Measurements from ENCODE around the gene ADTRP.

ADTRP gene, protein sequence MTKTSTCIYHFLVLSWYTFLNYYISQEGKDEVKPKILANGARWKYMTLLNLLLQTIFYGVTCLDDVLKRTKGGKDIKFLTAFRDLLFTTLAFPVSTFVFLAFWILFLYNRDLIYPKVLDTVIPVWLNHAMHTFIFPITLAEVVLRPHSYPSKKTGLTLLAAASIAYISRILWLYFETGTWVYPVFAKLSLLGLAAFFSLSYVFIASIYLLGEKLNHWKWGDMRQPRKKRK

DNA sequence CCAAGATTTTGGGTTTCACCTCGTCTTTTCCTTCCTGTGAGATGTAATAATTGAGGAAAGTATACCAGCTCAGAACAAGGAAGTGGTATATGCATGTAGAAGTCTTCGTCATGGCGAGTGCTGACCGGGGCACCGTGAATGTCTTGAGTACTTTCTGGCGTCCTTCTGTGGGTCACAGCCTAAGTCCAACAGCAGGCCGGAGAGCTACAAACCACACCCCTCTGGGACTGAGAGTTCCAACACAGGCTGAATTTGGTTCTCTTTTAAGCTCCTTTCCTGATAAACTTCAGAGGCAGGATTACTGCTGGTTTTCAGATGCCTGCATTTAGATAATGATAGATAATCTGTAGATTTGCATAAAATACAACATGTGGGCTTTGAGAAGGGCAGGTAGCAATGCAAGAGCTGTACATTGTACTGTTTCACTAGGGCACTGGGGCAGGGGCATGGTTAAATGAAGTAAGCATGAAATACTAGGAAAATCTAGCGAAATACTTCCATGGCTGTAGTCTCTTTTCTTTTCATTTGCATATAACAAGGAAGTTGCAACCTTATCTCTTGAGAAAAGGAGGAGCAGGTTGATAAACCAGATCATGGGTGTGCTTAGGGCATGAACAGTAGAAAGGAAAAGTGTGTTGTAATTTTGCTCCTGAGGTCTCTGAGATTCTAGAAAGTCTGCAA lies at the start of gene ADTRP:
ADTRP (minus strand) TSS at position 156 of the 681 bp plus-strand sequence; CDS start at position 112, 44 bp downstream.
- no peak for DNase-seq

- DNase-seq = no peak
Observed at GRCh38 chr6:11826779-11827178, 48.2 kb upstream of the ADTRP start.

- DNase-seq = no peak
Observed at GRCh38 chr6:11824986-11825385, 46.4 kb upstream of the ADTRP start.

- no peak for DNase-seq
Observed at GRCh38 chr6:11822346-11822745, 43.7 kb upstream of the ADTRP start.

DNA sequence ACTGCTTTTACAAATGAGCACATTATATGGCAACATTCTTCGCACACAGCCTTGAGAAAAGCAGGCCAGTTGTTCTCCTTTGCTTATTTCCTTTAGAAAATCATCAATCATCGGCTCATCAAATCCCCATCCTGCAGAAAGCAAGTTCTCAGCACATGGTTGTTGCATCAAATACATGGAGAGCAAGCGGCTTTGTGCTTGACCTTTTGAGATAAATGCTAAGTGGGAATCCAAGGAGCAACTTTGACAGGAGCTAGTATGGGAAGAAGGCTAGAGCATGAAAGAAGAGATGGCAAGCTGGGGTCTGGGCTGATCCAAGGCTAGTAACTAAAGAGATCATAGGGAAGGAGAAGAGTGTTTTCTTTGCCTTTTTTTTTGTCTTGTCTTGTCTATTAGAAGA lies 43.2 kb upstream of the ADTRP start:
- DNase-seq = no peak

- no peak for DNase-seq
Observed at GRCh38 chr6:11820821-11821220, 42.2 kb upstream of the ADTRP start.

DNA sequence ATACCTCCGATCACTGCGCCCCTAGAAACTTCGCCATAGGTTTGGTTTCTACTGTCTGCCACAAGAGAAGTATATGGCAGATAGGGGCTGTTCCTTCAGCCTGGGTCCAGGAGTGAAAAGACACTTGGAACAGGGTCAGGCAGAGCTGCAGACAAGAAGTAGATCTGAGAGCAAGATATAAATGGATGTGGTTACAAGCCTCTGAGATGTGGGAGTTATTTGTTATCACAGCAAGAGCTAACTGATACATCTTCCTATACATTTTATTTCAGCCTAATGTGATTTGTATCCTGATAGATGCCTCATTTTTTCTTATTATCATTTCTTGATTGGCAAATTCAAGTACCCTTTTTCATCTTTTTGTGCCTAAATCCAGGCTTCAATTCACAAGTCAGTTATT lies 40.9 kb upstream of the ADTRP start:
- no peak for DNase-seq

GRCh38 chr6:11815231-11815630 lies 36.6 kb upstream of the ADTRP start:
- no peak for DNase-seq

DNA sequence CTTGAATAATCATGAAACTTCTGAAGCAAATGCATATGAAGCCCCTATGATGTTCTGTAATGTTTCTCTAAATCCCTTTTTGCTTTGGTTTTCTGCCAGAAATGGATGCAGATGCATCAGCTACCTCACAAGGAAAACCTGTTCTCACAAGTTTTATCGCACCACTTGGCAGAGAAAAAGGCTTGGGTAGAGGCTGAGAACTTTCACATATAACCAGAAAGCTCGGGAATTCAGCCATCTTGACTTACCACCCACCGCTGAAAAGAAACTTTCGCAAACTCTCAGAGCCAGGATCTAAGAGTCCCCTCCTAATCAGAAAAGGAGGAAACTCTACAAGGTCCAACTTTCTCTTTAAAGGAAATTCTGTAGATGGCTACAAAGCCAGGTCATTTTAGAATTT lies 36.2 kb upstream of the ADTRP start:
- no peak for DNase-seq

- no peak for DNase-seq
Observed at GRCh38 chr6:11814106-11814505, 35.5 kb upstream of the ADTRP start.

DNA sequence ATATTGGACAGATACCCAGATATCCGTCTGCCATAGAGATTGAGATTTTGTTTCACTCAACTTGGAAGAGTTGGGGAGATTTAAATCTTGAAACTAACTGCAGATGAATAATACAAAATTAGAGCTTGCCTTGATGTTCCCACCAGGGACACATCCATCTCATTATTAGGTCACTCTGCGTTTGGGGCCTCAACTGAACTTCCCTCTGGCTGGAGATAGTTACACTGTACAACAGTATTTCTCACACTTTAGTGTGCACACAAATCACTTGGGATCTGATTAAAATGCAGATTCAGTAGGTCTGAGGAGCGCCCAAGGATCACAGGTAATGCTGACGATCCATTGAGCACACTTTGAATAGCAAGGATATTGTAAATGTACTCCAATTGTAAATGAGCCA lies 35.0 kb upstream of the ADTRP start:
- no peak for DNase-seq

DNA sequence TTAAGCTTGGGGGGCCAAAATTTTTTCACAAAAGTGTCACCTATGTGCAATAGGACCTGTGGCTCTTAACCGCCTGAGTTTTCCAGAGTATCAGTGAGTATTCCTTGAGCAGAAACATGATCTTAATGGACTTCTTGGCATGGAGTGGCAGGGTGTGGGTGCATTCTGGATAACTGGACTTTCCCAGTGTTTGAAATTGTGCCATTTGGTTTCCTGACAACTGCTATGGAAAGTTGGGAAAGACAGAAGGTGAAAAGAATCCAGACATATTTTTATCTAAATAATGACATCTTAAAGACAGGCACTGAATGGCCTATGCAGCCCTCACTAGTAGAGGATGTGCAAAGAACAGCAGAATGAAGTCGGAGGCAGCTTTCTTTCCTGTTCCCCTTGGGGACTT lies 34.3 kb upstream of the ADTRP start:
- DNase-seq = no peak

GRCh38 chr6:11812439-11812838 lies 33.8 kb upstream of the ADTRP start:
- no peak for DNase-seq

GRCh38 chr6:11811644-11812264 lies 33.2 kb upstream of the ADTRP start:
- no peak for DNase-seq

- no peak for DNase-seq
Observed at GRCh38 chr6:11810854-11811643, 32.4 kb upstream of the ADTRP start.

GRCh38 chr6:11810039-11810541 lies 31.5 kb upstream of the ADTRP start:
- no peak for DNase-seq

DNA sequence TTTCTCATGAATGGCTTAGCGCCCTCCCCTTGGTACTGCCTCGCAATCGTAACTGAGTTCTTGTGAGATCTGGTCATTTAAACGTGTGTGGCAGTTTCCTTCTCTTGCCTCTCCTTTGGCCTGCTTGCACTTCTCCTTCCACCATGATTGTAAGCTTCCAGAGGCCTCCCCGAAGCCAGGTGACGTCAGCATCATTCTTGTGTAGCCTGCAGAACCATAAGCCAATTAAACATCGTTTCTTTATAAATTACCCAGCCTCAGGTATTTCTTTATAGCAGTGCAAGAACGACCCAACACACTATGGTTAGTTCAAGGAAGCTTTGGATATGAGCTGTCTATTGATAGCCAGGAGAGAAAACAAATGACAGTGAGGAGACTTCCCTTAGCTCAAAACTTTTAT lies 29.5 kb upstream of the ADTRP start:
- no peak for DNase-seq

DNA sequence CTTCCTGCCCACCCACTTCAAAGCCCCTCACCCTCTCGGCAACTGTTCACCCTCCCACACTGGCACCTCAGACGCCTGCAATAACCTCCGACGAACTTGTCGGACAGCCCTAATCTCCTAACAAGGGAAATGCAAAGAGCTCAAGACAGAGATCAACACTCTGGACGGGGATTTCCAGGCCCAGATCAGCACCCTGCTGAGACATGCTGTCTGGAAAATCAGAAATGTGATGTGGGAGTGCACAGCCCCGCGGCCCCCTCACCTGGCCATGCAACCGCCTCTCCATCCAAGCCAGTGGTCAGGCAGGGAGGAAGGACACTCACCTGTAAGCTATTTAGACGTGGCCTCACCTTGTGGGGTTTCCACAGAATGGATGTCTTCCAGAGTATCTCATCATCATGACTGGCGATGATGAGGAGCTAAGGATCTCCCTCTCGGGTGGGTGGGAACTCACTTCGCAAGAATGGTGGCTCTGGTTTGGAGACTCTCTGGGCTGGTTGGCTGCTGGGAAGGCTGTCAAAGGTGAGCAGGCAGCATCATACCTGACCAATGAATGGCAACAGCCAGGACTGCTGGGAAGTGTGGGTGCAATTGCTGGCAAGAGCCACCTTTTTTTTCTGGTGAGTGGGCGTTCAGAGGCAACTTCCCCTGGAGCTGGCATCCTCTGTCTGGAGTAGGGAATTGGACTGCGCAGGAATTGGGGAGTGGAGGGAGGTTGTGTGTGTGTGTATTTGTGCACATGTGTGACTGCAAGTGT lies 28.1 kb upstream of the ADTRP start:
- no peak for DNase-seq

DNA sequence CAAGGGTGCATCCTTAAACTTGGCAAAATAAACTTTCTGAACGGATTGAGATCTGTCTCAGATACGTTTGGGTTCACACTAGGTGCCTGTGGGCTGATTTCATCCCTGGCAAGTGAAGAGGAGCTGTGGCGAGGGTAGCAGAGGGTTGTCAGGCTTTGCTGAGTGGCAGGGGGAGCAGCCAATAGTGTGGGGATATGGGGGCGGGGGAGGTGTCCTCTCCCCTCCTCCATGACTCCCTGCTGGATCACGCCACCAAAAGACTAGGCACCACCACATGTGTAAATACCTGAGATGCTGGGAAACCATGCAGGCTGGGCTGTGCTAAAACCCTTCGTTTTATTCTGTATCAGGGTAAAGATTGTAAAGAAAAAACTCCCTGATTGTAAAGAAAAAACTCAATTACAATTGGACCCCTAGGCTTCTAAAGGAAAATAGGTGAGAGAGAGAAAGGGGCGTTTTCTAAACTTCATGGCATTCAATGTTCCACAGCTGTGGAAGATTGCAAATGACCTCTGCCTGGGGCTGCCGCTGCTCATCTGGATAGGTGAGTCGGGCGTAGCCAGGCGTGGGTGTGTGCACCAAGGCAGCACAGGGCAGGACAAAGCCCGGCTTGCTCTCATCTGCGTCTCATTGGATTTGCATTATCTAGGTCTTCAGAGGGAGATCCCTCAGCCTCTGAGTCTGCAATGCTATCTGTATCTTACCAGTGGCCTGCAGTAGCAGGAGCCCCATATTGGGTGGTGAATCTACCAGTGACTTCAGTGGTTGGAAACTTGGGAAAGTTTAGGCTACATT lies 26.9 kb upstream of the ADTRP start:
- no peak for DNase-seq

- DNase-seq = no peak
Observed at GRCh38 chr6:11804701-11805100, 26.1 kb upstream of the ADTRP start.

DNA sequence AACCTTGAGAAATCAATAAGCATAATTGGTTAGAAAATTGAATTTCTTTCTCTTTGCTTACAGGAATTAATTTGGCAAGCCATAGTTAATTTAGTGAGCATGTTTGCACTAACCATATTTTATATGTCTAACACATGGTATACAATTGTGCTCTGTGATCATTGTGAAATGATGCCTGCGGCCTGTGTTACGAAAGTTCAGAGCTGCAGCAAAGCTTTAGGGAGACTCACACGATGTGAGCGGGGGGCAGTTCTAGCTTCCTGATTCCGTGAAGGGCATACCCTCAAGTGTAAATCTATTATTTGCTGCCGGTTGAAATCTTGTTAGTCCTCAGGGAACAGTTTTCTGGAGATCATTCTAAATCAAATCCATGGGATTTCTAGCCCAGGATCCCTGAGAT lies 25.5 kb upstream of the ADTRP start:
- no peak for DNase-seq

DNA sequence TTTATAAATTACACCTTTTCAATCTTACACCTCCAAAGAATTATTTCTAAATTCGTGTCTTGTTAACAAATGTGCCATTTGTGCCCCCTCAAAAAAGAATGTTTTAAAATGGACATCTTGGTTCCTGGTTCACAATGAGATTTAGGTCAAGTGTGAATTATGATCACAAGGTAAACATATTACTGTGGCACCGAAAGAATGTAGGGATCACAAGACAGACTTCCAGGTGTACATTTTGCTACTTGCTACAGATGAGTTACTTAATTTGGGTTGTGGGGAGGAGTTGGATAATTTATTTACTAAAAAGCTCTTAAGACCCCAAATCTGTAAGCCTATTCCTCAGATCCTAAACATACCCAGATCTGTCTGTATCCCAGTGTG lies 25.0 kb upstream of the ADTRP start:
- DNase-seq = no peak

All from NCI-H774 (cell line).